GM21381 (cell line): Measurements from ENCODE around the gene MAML3.

Source experiments
- ATAC-seq: cut with Tn5 transposase; IDR thresholded peaks from one replicate; pipeline ENCODE4 v1.9.1; 2021; ENCODE audit warnings: mild to moderate bottlenecking, moderate library complexity; ENCODE audit not compliant: unreplicated experiment

MAML3 gene

DNA sequence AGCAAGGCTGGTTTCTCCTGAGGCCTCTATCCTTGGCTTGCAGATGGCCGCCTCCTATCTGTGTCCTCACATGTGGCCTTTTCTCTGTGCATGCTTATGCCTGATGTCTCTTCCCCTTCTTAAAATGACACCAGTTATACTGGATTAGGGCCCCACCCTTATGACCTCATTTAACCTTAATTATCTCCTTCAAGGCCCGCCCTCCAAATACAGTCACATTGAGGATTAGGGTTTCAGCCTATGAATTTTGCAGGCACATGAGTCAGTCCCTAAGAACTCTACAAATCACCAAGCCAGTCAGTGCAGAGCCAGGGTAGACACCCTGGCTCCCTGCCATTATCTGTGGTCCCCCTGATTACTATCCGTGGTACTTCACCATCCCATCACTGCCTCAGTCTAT, 51.6 kb downstream of the MAML3 start:
- no peak for ATAC-seq

DNA sequence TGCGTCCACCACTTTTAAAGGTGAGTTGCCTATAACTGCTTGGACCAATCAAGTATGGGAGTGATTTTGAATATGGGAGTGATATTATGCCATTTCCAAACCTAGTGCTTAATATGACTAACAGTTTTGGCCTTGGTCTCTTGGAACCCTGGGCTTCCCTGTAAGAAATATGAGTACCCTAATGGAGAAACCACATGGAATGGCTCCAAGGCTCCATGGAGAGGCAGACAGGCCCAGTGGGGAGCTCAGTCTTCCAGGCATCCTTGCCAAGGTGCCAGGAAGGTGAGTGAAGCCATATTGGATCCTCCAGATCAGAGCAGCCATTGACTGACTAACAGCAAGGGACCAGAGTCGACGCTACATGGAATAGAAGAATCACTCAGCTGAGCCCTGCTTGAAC, 53.2 kb downstream of the MAML3 start:
- no peak for ATAC-seq

DNA sequence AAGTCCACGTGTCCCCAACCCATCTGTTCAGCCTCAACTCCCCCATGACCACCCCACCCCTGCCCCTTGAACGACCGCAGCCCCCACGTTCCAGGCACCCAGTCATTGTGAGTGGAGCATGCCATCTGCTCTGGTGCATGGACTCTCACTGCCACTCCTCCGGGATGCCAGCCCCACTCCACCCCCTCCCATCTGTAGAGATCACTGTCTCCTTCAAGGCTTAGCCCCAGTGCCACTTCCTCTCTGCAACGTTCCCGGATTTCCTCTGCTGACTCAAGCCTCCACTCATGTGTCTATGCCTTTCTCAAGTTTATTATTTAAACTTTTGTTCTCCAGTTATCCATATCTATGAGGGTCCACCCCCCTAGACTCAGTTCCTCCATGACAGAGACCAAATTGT, 54.0 kb downstream of the MAML3 start:
- ATAC-seq, result no peak

DNA sequence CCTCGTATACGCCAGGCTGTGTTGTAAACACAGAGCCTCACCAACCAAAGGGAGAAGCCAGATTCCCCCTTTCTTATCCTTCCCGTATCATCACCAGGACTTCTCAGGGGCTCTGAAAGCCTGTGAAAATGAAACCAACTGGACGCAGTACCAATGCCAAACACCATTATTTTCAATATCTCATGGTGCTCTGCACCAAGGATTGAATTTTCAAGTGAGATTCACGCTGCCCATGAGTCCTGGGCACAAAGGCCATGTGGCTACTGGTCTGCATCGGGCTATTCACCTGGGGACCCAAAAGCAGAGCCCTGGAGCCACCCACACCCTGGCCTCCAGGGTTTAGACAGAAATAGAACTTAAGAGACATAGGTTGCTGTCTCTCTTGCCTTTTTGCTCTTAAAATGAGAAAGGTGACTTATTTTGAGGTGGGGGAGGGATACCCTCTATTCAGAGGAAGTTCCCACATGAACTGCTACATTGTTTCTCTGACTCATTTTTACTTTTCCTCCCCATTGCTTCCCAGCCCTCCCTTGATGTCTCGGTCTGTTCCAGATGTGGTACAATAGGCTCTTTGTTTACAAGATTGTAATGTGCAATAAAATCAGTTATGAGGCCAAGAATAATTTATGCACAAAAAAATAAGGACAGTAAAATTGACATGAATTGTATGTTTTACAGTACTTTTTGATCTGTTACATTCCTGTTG, 55.4 kb downstream of the MAML3 start:
- ATAC-seq, result no peak

DNA sequence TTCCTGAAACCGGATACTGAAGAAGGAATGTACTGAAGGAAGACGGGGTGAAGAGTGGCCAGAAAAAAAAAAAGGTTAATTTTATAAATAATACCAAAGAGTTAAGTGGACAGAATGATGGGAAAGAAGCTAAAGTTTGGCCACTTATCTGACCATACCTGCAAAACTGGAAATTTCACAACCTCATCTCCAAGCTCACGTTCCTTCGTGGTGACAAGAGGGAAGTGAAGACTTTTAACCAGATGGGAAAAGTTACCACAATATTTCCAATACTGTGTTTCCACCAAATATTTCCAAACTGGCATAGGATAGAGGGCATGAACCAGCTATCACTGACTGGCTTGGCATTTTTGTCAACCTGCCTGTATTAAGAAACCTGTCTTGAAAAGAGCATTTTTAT, 56.4 kb downstream of the MAML3 start:
- ATAC-seq, result no peak

DNA sequence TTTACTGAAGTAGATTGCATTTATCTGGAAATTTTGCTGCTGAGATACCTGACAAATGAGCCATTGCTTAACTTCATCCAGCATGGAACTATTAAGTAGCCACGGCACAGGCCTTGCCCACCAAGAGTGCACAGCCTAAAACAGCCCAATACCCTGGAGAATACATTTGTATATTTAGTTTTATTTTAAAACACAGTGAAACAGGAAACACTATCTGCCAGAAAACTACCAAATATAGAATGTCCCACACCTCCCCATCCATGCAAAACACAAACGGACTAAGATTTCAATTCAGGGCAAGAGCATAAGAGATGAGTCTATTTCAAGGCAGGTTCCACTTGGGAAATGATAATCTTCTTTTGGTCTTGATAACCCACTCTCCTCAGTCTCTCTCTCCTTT, 57.1 kb downstream of the MAML3 start:
- ATAC-seq, result no peak

DNA sequence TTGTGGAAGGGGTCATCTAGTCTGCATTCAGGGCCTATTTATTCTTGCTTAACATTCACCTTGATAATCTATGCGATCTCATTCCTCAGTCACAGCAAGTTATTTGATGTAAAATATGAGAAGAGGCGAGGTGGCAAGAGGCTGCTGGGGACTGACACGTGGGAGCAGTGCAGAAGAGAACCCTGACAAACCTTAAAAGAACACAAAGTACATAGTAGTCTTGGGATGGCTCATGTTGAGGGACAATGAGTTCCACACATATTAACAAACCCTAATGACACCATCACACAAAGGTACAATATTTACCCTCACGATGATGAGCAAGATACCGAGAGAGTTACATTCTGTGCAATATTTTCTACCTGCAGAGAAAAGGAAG, 57.5 kb downstream of the MAML3 start:
- no peak for ATAC-seq

DNA sequence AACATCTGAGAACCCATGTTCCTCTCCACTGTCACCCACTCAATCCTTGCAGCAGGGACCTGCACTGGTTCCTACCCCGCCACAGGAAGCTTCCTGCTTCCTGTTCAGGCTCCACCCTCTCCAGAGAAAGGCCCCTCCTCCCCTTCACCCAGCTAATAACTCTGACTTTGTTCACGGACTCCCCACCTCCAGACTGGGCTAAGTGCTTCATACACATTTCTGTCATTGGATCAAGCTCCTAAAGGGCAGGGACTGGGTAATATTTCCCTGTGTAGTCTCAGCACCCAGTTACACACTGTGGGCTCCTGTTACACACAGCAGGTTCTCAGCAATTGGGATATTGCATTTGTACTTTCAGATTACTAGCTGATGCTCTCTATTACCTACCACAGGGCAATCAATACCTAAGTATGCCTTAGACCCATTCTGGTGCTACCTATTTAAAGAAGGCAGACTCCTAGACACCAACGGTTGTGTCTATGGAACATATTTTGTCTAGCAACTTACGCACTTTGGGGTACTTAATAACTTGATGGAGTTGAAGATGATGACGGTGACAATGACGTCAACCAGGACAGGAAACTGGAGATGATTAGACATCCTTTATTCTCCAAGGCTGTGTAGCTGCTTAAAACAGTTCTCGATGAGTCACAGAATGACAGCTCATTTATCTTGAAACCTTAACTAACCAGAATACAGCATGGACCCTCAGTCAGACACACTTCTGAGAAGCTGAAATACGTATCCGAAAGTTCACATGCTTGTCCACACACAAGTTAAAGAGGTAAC, 58.1 kb downstream of the MAML3 start:
- no peak for ATAC-seq

DNA sequence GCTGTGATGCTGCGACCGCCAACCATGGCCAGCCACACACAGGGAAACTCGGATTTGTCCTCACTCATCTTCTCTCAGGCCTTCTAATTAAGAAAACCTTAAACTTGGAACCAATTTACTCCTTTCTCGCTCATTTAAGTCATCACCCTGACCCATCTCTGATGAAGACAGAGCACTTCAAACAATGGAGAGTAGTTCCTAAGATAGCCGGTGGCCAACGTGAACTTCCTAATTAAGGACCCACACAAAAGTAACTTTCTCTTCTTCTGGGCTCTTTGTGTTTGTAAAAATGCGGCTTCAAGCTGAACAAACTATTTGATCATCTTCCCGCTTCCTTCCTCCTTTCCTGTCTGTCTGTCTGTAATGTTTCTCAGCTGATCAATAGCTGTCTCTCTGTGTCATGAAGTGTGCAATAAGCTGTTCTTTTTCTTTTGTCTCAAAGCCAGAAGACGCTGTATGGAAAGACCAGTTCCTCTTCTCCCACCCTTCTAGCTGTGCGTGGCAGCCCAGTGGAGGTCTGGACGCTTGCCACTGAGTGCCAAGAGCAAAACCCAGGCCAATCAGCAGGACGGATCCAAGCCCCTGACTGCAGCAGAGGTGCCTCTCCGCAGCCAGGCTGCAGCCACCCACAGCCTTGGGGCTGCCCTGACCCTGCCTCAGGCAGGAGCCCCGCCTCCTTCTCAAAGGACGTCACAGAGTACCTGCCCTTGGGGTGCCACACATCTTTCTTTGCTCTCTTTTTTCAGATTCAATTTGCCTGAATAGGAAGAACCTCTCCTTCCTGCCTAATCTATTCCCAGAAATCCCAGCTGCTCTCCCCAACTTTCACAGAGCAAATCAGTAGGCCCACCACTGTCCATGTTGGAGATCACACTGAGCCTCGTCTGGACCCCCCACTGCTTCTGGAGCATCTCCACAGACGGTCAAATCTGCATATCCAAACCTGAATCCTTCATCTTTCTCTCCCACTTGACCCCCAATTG, 59.3 kb downstream of the MAML3 start:
- ATAC-seq, result peak; percentile 44

DNA sequence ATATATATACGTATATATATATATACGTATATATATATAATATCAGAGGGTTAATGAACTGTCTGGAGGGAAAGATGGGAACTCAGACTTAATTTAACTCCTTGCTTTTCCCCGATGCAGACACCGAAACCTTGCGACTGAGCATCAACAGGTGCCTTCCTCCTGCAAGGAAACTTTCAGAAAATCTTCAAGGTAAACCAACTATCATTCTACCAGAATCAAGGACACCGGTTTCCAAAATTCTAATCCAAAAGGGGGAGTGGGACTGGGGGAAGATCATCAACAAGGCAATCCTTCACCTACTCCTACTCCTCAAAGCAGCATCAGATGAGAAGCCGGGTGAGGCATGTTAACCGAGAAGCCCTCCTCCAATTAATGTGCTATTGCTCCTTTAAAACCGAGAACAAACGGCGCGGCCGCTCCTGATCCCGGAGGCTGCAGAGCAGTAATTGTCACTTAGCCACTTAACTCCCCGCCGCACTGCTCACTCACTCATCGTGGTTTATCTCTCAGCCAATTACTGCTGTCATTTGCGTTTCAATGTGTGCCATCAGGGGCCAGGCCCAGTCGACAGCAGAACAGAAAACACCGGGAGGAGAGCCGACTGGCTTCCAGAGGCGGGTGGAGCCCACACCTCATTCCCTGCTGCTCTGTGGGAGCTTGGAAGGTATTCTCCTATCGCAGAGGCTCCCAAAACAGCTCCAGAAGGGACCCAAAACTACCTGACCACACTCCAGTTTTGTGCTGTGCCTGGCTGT, 61.7 kb downstream of the MAML3 start:
- ATAC-seq, result no peak

DNA sequence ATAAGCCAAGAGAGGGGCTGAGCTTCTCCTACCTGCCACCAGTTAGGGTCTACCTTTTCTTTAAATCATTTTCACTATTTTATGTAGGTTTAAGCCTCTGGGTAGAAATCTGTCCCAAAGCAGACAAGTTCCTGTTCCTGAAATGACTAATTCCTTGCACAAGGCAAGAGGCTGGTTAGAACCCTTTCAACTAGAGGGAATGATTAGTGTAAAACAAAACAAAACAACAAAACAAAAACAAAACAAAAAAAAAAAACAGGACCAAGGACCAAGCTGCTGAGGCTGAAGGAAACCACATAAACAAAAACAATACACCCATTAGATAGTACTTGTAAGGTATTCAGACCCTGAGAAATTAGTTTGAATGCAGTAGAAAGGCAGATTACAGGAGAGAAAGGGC, 62.7 kb downstream of the MAML3 start:
- no peak for ATAC-seq

DNA sequence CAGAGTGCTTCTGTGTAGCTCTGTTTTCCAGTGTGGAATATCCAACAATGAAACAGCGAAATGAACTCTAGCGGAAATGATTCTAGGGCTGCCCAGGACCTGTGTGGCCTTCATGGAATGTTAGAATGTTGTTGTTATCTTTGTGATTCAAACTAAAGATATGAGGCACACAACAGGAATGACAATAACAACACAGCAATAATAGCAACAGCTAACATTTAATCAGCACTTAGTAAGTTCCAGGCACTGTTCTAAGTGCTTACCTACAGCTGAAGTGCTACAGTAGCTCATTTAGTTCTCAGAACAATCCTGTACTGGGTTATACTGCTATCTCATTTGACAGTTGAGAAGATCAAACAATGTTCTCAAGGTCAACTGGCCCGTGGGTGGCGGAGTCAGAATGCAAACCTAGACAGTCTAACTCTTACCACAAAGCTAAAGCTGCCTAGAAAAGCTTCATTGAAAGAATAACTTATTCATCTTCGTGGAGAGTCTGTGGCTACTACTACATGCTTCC, 63.7 kb downstream of the MAML3 start:
- no peak for ATAC-seq

DNA sequence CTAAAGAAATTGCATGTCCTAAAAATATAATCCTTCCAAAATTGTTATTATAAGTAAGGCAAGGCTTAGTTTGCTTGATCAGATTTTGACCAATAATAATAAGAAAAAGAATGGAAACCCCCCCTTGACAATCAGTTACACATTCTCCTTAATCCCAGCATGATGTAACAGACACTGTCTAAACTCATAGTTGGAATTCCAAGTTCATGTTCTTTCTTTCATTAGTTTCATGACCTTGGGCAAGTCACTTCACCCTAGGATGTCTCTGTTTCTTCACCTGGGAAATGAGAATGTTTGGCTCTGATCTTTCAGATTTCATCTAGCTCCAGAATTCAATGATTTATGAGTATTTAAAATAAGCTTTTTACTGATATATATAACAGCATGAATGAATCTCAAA, 64.8 kb downstream of the MAML3 start:
- ATAC-seq, result no peak

DNA sequence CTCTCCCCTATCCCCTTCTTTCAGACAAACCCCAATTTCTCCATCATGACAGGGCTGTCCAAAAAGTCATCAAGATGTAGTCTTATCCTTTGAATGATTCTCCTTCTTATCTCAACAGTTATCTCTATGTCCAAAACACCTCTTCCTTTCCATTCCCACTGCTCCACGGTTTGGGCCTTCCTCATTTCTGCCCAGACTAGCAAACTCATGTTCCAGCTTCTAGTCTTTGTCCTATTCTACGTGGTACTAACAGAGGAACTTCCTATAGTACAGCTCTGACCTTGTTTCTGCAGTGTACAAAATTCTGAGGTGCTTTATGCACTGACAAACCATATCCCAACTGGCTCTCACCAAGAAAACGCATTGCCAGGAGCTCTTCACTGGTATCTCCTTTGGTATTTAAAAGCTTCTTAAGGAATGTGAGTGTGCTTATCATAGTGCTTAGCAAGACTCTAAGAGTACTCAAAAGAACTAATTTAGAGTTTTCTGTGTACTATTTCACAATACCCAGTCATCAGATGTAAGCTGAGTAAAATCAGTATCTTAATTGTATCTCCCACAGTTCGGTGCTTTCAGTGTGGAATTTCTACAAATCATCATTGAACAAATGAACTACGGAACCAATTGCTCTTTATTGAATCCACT, 65.5 kb downstream of the MAML3 start:
- no peak for ATAC-seq

DNA sequence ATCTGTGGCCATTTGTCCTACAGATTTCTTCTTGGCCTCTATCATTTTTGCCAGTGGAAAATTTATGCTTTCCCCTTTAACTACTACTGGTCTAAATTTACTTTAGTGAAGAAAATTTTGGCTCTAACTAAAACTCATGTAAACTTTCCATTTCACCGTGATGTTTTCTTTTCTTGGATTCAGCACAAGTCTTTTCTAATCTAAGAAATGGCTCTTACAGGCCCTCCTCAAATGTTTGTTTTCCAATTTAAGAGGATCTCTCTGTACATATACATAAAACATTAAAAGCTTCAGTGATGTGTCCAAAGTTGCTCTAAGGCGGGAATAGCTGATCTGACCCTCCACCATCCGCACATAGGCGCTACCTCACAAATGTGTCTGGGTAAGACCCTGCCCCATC, 68.1 kb downstream of the MAML3 start:
- no peak for ATAC-seq

DNA sequence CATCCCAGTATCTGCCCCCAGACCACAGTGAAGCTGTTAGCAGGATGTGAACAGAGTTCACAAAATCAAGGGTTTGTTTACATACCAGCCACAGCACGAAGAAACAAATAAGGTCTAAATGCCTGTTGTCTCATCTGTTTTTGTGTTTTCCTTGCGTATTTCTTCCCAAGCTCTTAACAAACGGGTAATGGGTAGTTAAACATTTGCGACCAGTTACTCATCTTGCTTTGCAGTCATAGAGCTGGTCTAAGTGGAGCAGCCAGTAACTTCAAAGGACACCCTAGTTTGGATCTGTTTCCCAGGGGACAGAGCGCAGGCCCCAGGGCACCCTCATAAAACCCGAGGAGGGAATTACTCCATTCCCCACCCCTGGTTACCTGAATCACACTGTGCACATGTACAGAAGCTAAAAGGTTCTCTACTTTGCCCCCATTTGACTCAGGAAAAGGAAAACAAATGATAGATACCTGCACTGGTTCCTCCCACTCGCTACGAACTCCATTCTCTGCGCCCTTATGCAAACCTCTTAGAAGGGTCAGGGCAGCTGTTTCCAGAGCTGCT, 68.8 kb downstream of the MAML3 start:
- no peak for ATAC-seq

DNA sequence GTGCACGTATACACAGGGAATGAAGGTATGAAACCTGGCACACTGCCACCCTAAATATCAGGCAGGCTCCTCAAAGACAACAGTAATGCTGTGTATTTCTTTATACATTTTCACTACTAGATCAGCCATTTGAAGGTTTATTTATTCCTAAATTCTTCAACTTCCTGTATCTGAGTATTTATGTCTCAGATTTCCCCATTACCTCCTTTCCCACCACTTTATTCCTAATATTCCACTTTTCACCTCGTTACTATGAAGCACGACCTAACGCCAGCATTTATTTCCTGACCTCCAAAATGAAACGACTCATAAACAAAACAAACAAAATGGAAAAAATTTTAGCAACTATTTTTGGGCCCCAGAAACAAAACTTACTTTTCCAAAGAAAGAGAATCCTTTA, 69.6 kb downstream of the MAML3 start:
- ATAC-seq, result no peak

DNA sequence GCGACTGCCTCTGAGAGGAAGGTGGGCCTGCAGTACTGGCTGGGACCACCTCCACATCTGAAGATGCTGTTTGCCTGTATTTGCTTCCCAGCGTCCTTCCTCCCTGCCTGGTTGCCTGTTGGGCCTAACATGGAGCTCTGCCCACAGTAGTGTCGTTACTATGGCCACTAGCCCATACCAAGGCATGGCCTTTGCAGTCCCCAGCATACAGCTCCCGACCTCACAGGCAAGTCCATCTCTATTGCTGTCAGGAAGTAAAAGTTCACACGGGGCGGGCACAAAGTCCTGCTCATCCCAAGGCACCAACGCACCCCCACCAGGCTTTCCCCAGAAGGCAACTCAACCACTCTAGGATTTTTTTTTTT, 71.6 kb downstream of the MAML3 start:
- ATAC-seq, result no peak

DNA sequence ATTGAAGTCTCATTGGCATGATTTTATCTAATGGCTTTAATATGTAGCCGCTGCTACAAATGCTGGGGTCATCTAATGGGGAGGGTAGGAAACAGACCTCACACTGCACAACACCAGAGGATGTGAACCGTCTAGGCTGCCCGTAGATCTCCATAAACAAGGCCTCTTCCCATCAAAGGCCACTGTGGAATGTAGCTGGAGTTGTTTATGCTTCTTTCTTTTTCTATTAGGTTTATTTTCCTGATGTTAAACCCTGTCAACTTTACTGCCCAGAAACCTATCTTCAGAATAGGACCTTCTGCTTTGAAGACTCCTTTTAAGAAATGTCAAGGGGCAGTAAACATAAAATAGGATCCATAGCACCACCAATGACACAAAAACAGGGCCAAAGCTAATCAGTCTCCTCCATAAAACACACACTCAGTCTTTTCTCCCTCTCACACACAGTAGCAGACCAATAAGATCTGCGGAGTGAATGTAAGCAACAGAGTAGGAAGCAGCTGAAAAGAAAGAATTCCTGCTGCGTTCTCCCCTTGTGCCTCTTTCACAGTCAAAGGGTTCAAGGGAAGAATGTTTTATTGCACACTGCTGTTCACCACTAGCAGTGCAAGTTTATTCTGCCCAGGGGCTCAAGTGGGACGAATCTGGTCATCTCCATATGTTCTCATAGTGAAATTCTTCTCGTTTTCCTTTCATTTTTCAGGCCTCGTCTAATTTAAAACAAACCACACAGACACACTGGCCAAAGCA, 72.2 kb downstream of the MAML3 start:
- ATAC-seq, result no peak
